HepG2 (cell line): ENCODE measurements around the gene MORF4L2. TPM values are rescaled to one million over a fixed set of nuclear protein-coding genes. Genes with fewer than 3 reads are reported as not detected.

Experiments used
- ARID2 ChIP-seq: sonication (generic); formaldehyde crosslinking; IDR thresholded peaks from 2 replicates; pipeline ENCODE4 v1.8.1; 2022; ENCODE audit warnings: mild to moderate bottlenecking, missing genetic modification reagents, borderline replicate concordance
- ARID4A ChIP-seq: sonication (generic); formaldehyde crosslinking; IDR thresholded peaks from 2 replicates; pipeline ENCODE4 v1.5.0; 2020; ENCODE audit warnings: mild to moderate bottlenecking, missing genetic modification reagents, borderline replicate concordance
- ARNT2 ChIP-seq: sonication (generic); formaldehyde crosslinking; IDR thresholded peaks from 2 replicates; pipeline ENCODE4 v1.8.0; 2022; ENCODE audit warnings: mild to moderate bottlenecking, low read depth, missing genetic modification reagents, moderate library complexity
- ATF4 ChIP-seq, 2 experiments: fragments of 450-650 bp in 1 of 2; sonication (generic) in 1 of 2; formaldehyde crosslinking; IDR thresholded peaks; 2 replicates each; pipeline versions ENCODE4 v1.5.0 to v1.8.0; 2020 to 2022; ENCODE audit warnings: mild to moderate bottlenecking in 1 of 2, missing genetic modification reagents in 1 of 2
- CHCHD3 ChIP-seq: sonication (generic); formaldehyde crosslinking; IDR thresholded peaks from 2 replicates; pipeline ENCODE4 v1.8.0; 2022; ENCODE audit warnings: mild to moderate bottlenecking, missing genetic modification reagents, moderate library complexity
- GABPB1 ChIP-seq: IDR thresholded peaks from 2 replicates; pipeline ENCODE4 v1.6.1; 2016; ENCODE audit warnings: mild to moderate bottlenecking, missing genetic modification reagents, moderate library complexity, missing compliant biosample characterization
- KDM3A ChIP-seq: IDR thresholded peaks from 2 replicates; pipeline ENCODE4 v1.6.1; 2018; ENCODE audit warnings: low read depth, missing compliant biosample characterization
- LCORL ChIP-seq, 2 experiments: fragments of 450-650 bp in 1 of 2; sonication (generic) in 1 of 2; formaldehyde crosslinking in 1 of 2; IDR thresholded peaks; 2 replicates each; pipeline versions ENCODE4 v1.5.0 to v1.6.1; 2017 to 2020; ENCODE audit warnings: antibody characterized with exemption in 1 of 2, missing genetic modification reagents in 1 of 2
- MAX ChIP-seq: IDR thresholded peaks from 2 replicates; pipeline ENCODE4 v1.6.1; 2012; ENCODE audit warnings: inconsistent platforms
- MYC ChIP-seq: sonication (generic); formaldehyde crosslinking; IDR thresholded peaks from 2 replicates; pipeline ENCODE4 v1.9.0; 2021; ENCODE audit warnings: missing genetic modification reagents, borderline replicate concordance
- REL ChIP-seq: sonication (generic); formaldehyde crosslinking; conservative IDR thresholded peaks from 2 replicates; pipeline ENCODE4 v1.8.0; 2022; ENCODE audit warnings: mild to moderate bottlenecking, missing genetic modification reagents, moderate library complexity
- RELA ChIP-seq: sonication (generic); formaldehyde crosslinking; IDR thresholded peaks from 2 replicates; pipeline ENCODE4 v1.4.0; 2020; ENCODE audit warnings: missing genetic modification reagents
- SRSF4 ChIP-seq: fragments of 200-400 bp; formaldehyde crosslinking; IDR thresholded peaks from one replicate; pipeline ENCODE4 v1.6.1; 2018; ENCODE audit warnings: mild to moderate bottlenecking, low read depth, low read length, moderate library complexity; ENCODE audit not compliant: poor library complexity, severe bottlenecking
- TAF1 ChIP-seq: sonication (generic); formaldehyde crosslinking; IDR thresholded peaks from 2 replicates; pipeline ENCODE4 v1.4.0; 2020; ENCODE audit warnings: missing genetic modification reagents
- THRA ChIP-seq: sonication (generic); formaldehyde crosslinking; IDR thresholded peaks from 2 replicates; pipeline ENCODE4 v1.4.0; 2020; ENCODE audit warnings: missing genetic modification reagents, borderline replicate concordance
- ZFAT ChIP-seq: sonication (generic); formaldehyde crosslinking; conservative IDR thresholded peaks from 2 replicates; pipeline ENCODE4 v1.8.1; 2023; ENCODE audit warnings: missing genetic modification reagents, inconsistent platforms
- ZNF431 ChIP-seq: sonication (generic); formaldehyde crosslinking; IDR thresholded peaks from 2 replicates; pipeline ENCODE4 v1.9.0; 2022; ENCODE audit warnings: missing genetic modification reagents, low read depth, mild to moderate bottlenecking, borderline replicate concordance
- ZNF547 ChIP-seq: sonication (generic); formaldehyde crosslinking; IDR thresholded peaks from 2 replicates; pipeline ENCODE4 v1.5.1; 2020; ENCODE audit warnings: mild to moderate bottlenecking, missing genetic modification reagents
- ZNF879 ChIP-seq: sonication (generic); formaldehyde crosslinking; IDR thresholded peaks from 2 replicates; pipeline ENCODE4 v1.8.1; 2023; ENCODE audit warnings: missing genetic modification reagents
- ZSCAN5A ChIP-seq: sonication (generic); formaldehyde crosslinking; IDR thresholded peaks from 2 replicates; pipeline ENCODE4 v1.8.0; 2022; ENCODE audit warnings: mild to moderate bottlenecking, missing genetic modification reagents, borderline replicate concordance
- polyA plus RNA-seq, 8 experiments: library from polyadenylated mRNA; depleted of rRNA in 3 of 8; stranded (reverse) in 7 of 8; unstranded in 1 of 8; fragments of >200 nt; fragmentation: Illumina TruSeq in 4 of 8; extraction: Trizol in 4 of 8; gene quantifications; 2 replicates each; pipeline versions ENCODE4 v1.2.1 to v1.2.3, GENCODE V29; 2011 to 2016; ENCODE audit warnings: low read depth in 4 of 8, missing spikeins in 1 of 8, mixed read lengths in 1 of 8; ENCODE audit not compliant: insufficient read depth in 1 of 8
- total RNA-seq, 5 experiments: library from RNA; depleted of rRNA; stranded (reverse); fragments of >200 nt; fragmentation: Illumina TruSeq; extraction: Trizol; gene quantifications; 2 replicates each; pipeline ENCODE4 v1.2.3, GENCODE V29; 2016; ENCODE audit warnings: low read depth in 1 of 5

MORF4L2 gene
- total and polyA plus RNA-seq, 2 of the 13 experiments (the other 11 are each of a cell fraction or from before 2014, with no cell fraction given), result 358 to 469 TPM

- no peak for TF ChIP-seq THRA (CRISPR knock-in tag)
- no peak for TF ChIP-seq ZNF431 (CRISPR knock-in tag)
- no peak for TF ChIP-seq RELA (CRISPR knock-in tag)
- TF ChIP-seq ARID2 (CRISPR knock-in tag), result no peak
- peak; percentile 38; the same call in 1 of the 2 replicates for TF ChIP-seq MYC (CRISPR knock-in tag)
- TF ChIP-seq ATF4 (CRISPR knock-in tag; IDR thresholded peaks at IDR 0.05), result no peak
- no peak for TF ChIP-seq ZNF547 (CRISPR knock-in tag)
- no peak for TF ChIP-seq ZSCAN5A (CRISPR knock-in tag)
- TF ChIP-seq ARID4A (CRISPR knock-in tag), result no peak
- TF ChIP-seq ARNT2, result 0 out of 2 replicates have a peak, but pooled peaks have one; percentile 50
- no peak for TF ChIP-seq ZFAT (CRISPR knock-in tag)
- no peak for TF ChIP-seq CHCHD3 (CRISPR knock-in tag)
- peak; percentile 44; the same call in 1 of the 2 replicates for TF ChIP-seq GABPB1 (CRISPR knock-in tag)
- TF ChIP-seq KDM3A (CRISPR knock-in tag), result no peak
- TF ChIP-seq MAX, result peak; percentile 78
- TF ChIP-seq REL, result no peak
- no peak for TF ChIP-seq SRSF4
- 0 out of 2 replicates have a peak, but pooled peaks have one; percentile 57 for TF ChIP-seq TAF1
- no peak for TF ChIP-seq LCORL (IDR thresholded peaks at IDR 0.05)
- TF ChIP-seq LCORL (CRISPR knock-in tag; IDR thresholded peaks at IDR 0.05), result no peak
- no peak for TF ChIP-seq ZNF879 (CRISPR knock-in tag)
Observed at GRCh38 chrX:103629318-103630170, 57.0 kb downstream of the MORF4L2 start (continued).
